ENCODE data around the gene RASSF5. TPM values are rescaled to one million over a fixed set of nuclear protein-coding genes. Genes with fewer than 3 reads are reported as not detected.
A peak's percentile ranks its signal among the peaks of the same experiment; 100 is the strongest.

RASSF5 gene
- total RNA-seq, 1 experiment from 2014 or later = 3.8 TPM

GRCh38 chr1:206634365-206635079 lies 127.2 kb downstream of the RASSF5 start:
- DNase-seq (ENCODE audit: low spot score) = peak; percentile 74

GRCh38 chr1:206635080-206635977 lies 128.0 kb downstream of the RASSF5 start, which contains the start of gene DYRK3:
TSS of gene DYRK3 (plus strand) at chr1:206635536. CDS start at chr1:206635704, 168 bp downstream.
- peak; percentile 89 for DNase-seq (ENCODE audit: low spot score)

GRCh38 chr1:206635978-206636345 lies 128.6 kb downstream of the RASSF5 start:
- DNase-seq (ENCODE audit: low spot score) = no peak

GRCh38 chr1:206636671-206637070 lies 129.3 kb downstream of the RASSF5 start:
- DNase-seq (ENCODE audit: low spot score) = no peak

GRCh38 chr1:206637605-206638004 lies 130.3 kb downstream of the RASSF5 start:
- no peak for DNase-seq (ENCODE audit: low spot score)

Other genes with a start within 250 kb of the RASSF5 start
- 5.9 and 12.1 TPM in 2 replicates for gene IKBKE, start 37.1 kb upstream of the RASSF5 start, total RNA-seq (2014; rRNA removed; shearing (Covaris generic))
- gene EIF2D, start 104.9 kb downstream of the RASSF5 start, total RNA-seq (2014; rRNA removed; shearing (Covaris generic)) = 43.3 and 45.4 TPM in 2 replicates
- gene DYRK3, start 128.0 kb downstream of the RASSF5 start, total RNA-seq (2014; rRNA removed; shearing (Covaris generic)) = 13.4 and 19.6 TPM in 2 replicates
- gene MAPKAPK2, start 177.4 kb downstream of the RASSF5 start, total RNA-seq (2014; rRNA removed; shearing (Covaris generic)) = 11.8 and 12.7 TPM in 2 replicates